Hepatocyte (in vitro differentiated cells): ENCODE results near the gene HHATL. TPM values are rescaled to one million over a fixed set of nuclear protein-coding genes. Genes with fewer than 3 reads are reported as not detected.

Experiments used
- DNase-seq: peaks from one replicate; pipeline ENCODE4 v3.0.0-alpha.2; 2016; ENCODE audit warnings: low spot score
- H2AFZ ChIP-seq: fragments of 200-600 bp; sonication (generic); 2 replicates; pipeline ENCODE4 v1.6.0; 2016; ENCODE audit warnings: antibody characterized with exemption, mild to moderate bottlenecking
- H3K27ac ChIP-seq: fragments of 200-600 bp; sonication (generic); 2 replicates; pipeline ENCODE4 v1.5.1; 2016; ENCODE audit warnings: mild to moderate bottlenecking
- H3K27me3 ChIP-seq: fragments of 200-600 bp; sonication (generic); 2 replicates; pipeline ENCODE4 v1.6.1; 2016
- H3K36me3 ChIP-seq: fragments of 200-600 bp; sonication (generic); replicated peaks from 2 replicates; pipeline ENCODE4 v1.5.1; 2016; ENCODE audit warnings: low read depth; ENCODE audit not compliant: insufficient read depth
- H3K4me1 ChIP-seq: fragments of 200-600 bp; sonication (generic); 2 replicates; pipeline ENCODE4 v1.5.1; 2016; ENCODE audit warnings: mild to moderate bottlenecking, moderate library complexity; ENCODE audit not compliant: insufficient read depth
- H3K4me2 ChIP-seq: fragments of 200-600 bp; sonication (generic); 2 replicates; pipeline ENCODE4 v1.6.0; 2016
- H3K4me3 ChIP-seq: fragments of 200-600 bp; sonication (generic); 2 replicates; pipeline ENCODE4 v1.5.1; 2016; ENCODE audit warnings: mild to moderate bottlenecking
- H3K79me2 ChIP-seq: fragments of 200-600 bp; sonication (generic); 2 replicates; pipeline ENCODE4 v1.6.0; 2017; ENCODE audit warnings: mild to moderate bottlenecking
- H3K9me2 ChIP-seq: fragments of 200-600 bp; sonication (generic); replicated peaks from 2 replicates; pipeline ENCODE4 v1.6.0; 2017; ENCODE audit warnings: mild to moderate bottlenecking; ENCODE audit not compliant: insufficient read depth
- H3K9me3 ChIP-seq: fragments of 200-600 bp; sonication (generic); 2 replicates; pipeline ENCODE4 v1.5.1; 2016; ENCODE audit warnings: low read depth, mild to moderate bottlenecking
- H4K20me1 ChIP-seq: fragments of 200-600 bp; sonication (generic); 2 replicates; pipeline ENCODE4 v1.6.0; 2016; ENCODE audit warnings: mild to moderate bottlenecking; ENCODE audit not compliant: insufficient read depth, poor library complexity, severe bottlenecking
- CTCF ChIP-seq: fragments of 200-600 bp; sonication (generic); IDR thresholded peaks from 2 replicates; pipeline ENCODE4 v1.5.1; 2016; ENCODE audit warnings: antibody characterized with exemption, mild to moderate bottlenecking; ENCODE audit not compliant: poor library complexity
- EZH2 ChIP-seq: fragments of 200-600 bp; sonication (generic); IDR thresholded peaks from 2 replicates; pipeline ENCODE4 v1.6.1; 2016; ENCODE audit warnings: antibody characterized with exemption, mild to moderate bottlenecking, borderline replicate concordance
- EZH2phosphoT487 ChIP-seq: fragments of 200-600 bp; sonication (generic); IDR thresholded peaks from one replicate; pipeline ENCODE4 v1.6.1; 2018; ENCODE audit warnings: antibody characterized with exemption, mild to moderate bottlenecking, low read depth, moderate library complexity; ENCODE audit not compliant: unreplicated experiment, severe bottlenecking
- WGBS: methylation state at CpG from one replicate; pipeline ENCODE4 v1.1.6; 2016; ENCODE audit warnings: low lambda C conversion rate; ENCODE audit errors: missing lambda C conversion rate; 5-methylcytosine and 5-hydroxymethylcytosine counted together
- polyA plus RNA-seq: library from polyadenylated mRNA; unstranded; fragments of >200 nt; fragmentation: Nextera tagmentation; extraction: Ambion mirVana; gene quantifications from 2 replicates; pipeline ENCODE4 v1.2.1, GENCODE V29; 2016
- total RNA-seq: library from RNA; depleted of rRNA; stranded (reverse); fragments of >200 nt; gene quantifications from 2 replicates; pipeline ENCODE4 v1.2.3, GENCODE V29; 2014

Gene HHATL
- total and polyA plus RNA-seq, 2 experiments from 2014 or later = not detected

GRCh38 chr3:42700366-42701288 is 2.0 kb downstream of the HHATL start:
- DNase-seq = no peak
- 86% methylated on average over 14 of the region's 15 CpGs for WGBS
- no peaks in the 10 kb centered on the region for H3K27me3 ChIP-seq
- H3K4me2 ChIP-seq = no peak overlapping the region
- no peak overlapping the region for H2AFZ ChIP-seq
- H3K9me2 ChIP-seq = no peaks in the 10 kb centered on the region
- TF ChIP-seq CTCF = no peak
- TF ChIP-seq EZH2phosphoT487 = no peak
- no peak for TF ChIP-seq EZH2
- no peak overlapping the region for H3K27ac ChIP-seq
- H3K4me1 ChIP-seq = no peaks in the 10 kb centered on the region
- no peaks in the 10 kb centered on the region for H3K79me2 ChIP-seq
- H4K20me1 ChIP-seq = no peaks in the 10 kb centered on the region
- no peaks in the 10 kb centered on the region for H3K36me3 ChIP-seq
- H3K4me3 ChIP-seq = no peak overlapping the region
- H3K9me3 ChIP-seq = no peaks in the 10 kb centered on the region

GRCh38 chr3:42699511-42699971 is 3.1 kb downstream of the HHATL start:
- H3K9me3 ChIP-seq = no peaks in the 10 kb centered on the region
- no peaks in the 10 kb centered on the region for H4K20me1 ChIP-seq
- no peaks in the 10 kb centered on the region for H3K79me2 ChIP-seq
- no peaks in the 10 kb centered on the region for H3K36me3 ChIP-seq
- no peaks in the 10 kb centered on the region for H3K4me1 ChIP-seq
- no peak for DNase-seq
- no peak overlapping the region for H3K27ac ChIP-seq
- no peak overlapping the region for H2AFZ ChIP-seq
- H3K9me2 ChIP-seq = no peaks in the 10 kb centered on the region
- TF ChIP-seq EZH2phosphoT487 (no peak), EZH2 (no peak), CTCF (no peak)
- H3K4me3 ChIP-seq = no peak overlapping the region
- H3K4me2 ChIP-seq = no peak overlapping the region
- no peaks in the 10 kb centered on the region for H3K27me3 ChIP-seq
- 85% methylated on average over 10 of the region's 10 CpGs for WGBS

- no peak for DNase-seq
- WGBS = 90% methylated on average over 9 of the region's 9 CpGs
- Histone ChIP-seq H3K79me2 (no peaks in the 10 kb centered on the region), H3K4me3 (no peak overlapping the region), H3K4me2 (no peak overlapping the region), H3K27me3 (no peaks in the 10 kb centered on the region), H3K27ac (no peak overlapping the region), H4K20me1 (no peaks in the 10 kb centered on the region), H3K4me1 (no peaks in the 10 kb centered on the region), H3K9me3 (no peaks in the 10 kb centered on the region), H3K36me3 (no peaks in the 10 kb centered on the region), H3K9me2 (no peaks in the 10 kb centered on the region), H2AFZ (no peak overlapping the region)
- no peak for TF ChIP-seq EZH2phosphoT487
- TF ChIP-seq EZH2 = no peak
- TF ChIP-seq CTCF = no peak
Observed at GRCh38 chr3:42698911-42699230, 3.7 kb downstream of the HHATL start.
